NCI-H2081 treated with DMSO at 0.1 percent for 48 hours (cell line): ENCODE results near the gene PSMC4.

Experiments used
- DNase-seq: peaks from one replicate; lab custom pipeline; 2025; lab: John Stamatoyannopoulos, UW

The PSMC4 gene

DNA sequence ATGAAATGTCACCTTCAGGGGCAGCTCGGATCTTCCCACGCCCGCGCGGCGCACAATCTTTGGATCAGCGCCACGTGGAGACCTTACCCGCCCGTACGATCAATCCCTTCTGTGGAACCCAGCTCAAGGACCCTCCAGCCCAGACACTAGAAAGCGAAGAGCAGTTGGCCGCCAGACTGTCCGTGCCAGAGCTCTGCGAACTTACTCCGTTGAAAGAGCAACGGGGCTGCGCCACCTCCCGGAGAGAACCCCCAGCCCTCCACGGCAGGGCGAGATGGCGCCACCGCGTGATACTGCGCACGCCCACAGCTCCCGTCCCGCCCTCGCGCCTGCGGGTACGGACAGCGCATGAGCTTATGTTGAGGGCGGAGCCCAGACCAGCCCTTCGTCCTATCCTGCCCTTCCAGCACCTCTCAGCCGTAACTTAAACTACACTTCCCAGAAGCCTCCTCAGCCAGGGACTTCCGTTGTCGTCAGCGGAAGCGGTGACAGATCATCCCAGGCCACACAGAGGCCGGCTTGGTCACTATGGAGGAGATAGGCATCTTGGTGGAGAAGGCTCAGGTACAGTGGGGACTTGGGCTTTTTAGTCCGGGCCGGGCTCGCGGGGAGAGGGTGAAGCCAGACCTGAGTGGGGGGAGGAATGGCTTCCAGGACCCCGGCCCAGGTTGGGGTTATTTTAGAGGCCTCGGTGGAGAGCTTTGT, at the start of gene PSMC4:
TSS of gene PSMC4 (plus strand) at position 491 of the 705 bp plus-strand sequence. CDS start at position 529, 38 bp downstream.
- peak; percentile 90 for DNase-seq

- DNase-seq, result no peak
Measured at GRCh38 chr19:39923862-39924261, 47.1 kb upstream of the PSMC4 start.

GRCh38 chr19:39924389-39924788, 46.6 kb upstream of the PSMC4 start:
- no peak for DNase-seq

DNA sequence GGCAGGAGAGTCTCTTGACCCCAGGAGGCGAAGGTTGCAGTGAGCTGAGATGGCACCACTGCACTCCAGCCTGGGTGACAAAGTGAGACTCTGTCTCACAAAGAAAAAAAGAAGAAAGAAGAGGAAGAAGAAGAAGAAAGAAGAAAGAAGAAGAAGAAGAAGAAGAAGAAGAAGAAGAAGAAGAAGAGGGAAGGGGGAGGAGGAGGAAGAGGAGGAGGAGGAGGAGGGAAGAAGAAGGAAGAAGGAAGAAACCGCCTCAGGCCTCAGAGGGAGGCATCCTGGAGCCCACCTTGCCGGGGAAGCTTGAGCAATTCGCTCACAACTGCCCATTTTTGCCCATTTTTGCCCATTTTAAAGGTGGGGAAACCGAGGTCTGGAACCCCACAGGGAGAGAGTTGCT, 46.0 kb upstream of the PSMC4 start:
- DNase-seq, result no peak

DNA sequence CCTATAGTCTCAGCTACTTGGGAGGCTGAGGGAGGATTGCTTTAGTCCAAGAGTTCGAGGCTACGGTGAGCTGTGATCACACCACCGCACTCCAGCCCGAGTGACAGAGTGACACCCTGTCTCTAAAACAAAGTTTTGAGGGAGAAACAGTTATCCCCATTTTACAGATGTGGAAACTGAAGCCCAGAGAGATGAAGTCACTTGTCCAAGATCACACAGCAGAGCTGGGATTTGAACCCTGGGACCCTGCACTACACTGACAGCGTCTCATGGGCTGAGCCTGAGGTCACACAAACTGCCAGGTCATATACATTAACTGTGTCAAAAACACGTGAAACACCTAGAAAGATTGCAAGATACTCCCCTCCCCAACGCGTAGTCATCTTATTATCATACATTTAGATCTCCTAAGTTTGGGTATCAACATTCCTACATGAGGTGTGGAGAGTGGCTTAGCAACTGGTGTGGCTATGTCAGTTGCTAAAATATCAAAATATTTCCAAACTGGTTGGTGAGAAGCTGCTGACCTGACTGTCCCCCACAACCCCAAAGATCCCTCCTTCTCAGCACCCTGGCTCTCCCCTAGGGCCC, 44.7 kb upstream of the PSMC4 start:
- no peak for DNase-seq

DNA sequence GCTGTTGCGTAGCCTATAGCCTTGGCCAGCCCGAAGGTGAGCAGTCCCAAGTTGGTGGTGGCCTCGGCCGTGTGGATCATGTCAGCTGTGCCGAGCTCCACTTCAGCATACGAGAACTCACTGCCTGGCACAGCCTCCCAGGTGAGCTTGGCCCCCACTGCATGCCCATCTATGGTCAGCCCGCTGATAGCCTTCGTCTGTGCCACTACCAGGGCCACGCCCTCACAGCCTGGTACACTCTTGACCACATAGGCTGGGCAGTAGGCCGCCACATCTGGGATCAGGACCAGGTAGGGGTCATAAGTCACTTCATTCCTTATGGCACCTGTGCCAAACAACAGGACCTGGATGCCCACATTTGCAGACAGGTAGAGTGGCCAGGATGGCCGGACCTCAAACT, 43.9 kb upstream of the PSMC4 start:
- DNase-seq, result no peak

DNA sequence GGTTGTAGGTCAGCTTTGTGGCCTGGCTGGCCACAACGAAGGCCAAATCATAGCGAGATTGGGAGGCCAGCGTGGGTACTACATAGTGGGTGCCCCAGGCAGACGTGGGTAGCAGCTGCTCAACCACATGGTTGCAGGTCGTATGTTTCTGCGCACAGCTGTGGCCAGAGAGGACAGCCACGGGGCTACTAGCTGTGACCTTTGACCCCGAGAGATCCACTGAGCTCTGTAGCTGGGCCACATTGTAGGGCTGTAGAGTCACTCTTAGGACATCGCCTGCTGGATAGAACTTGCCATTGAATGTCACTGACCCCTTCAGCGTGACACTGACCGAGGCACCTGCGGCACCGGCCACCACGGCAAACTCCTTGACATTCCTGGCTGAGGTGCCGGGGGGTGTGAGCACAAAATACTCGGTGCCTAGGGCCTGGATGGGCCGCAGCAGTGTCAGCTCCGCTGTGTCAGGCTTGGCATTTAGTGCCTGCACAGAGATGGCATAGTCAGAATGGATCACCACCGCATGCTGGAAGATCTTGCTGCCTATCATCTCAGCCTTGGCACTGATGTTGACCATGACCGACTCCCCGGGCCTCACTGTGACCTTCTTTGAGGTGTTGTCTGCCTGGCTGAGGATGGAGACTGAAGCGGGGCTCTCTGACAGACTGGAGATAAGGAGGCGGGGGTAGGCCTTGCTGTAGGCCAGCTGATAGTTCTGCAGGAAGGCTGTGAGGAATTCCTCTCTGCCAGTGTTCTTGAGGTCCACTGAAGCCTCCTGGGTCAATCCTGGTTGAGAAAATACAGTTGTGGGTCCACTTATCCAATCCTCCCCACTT, 43.2 kb upstream of the PSMC4 start:
- no peak for DNase-seq

DNA sequence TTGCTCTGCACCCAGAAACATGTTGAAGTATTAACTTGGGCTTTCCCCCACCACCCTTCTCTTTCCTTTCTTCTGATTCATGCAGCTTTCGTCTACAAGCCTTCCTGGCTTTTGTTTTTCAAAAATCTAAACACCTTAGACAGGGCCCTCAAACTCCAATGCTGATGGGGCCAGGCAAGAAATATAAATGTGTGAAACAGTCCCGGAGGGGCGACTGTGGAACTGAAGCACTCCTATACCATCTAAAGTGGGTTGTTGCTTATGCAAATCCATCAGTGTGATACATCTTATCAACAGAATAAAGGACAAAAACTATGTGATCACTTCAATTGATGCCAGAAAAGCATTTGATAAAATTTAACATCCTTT, 42.6 kb upstream of the PSMC4 start:
- no peak for DNase-seq

GRCh38 chr19:39929750-39930149, 41.2 kb upstream of the PSMC4 start:
- no peak for DNase-seq

DNA sequence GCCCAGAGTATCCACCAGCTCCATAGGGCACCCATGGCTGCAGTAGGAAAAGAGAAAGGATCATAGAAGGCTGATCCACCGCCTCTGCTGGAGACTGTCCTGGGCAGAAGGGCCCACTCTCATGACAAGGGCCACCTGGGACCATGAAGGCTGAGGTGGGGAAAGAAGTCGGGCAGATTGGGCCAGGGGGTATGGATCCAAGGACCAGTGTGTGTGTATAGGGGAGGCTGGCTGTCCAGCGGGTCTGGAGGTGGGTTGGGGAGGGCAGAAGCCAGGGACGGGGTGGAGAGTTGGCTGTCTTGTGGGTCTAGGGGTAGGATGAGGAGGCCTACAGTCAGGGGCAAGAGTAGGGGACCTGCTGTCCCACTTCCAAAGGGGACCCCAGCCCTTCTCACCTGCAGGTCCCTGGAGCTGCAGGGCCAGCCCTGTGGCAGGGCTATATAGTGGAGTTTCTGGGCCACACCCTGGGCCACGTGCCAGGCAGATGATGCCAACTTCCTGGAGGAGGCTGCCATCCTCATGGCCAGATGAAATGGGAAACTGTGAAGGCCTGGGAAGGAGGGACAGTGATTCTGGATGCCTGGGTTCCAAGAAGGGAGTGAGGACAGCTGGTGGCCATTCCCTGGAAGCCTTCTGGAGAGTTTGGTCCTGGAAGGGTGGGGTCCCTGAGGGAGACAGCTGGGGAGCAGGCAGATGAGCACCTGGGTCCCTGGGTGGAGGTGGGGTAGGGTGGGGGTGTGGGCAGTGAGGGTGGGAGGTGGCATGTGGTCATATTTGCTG, 36.2 kb upstream of the PSMC4 start, which contains the start of gene FCGBP:
TSS of gene FCGBP (minus strand) at position 51 of the 780 bp plus-strand sequence.
- DNase-seq, result no peak

DNA sequence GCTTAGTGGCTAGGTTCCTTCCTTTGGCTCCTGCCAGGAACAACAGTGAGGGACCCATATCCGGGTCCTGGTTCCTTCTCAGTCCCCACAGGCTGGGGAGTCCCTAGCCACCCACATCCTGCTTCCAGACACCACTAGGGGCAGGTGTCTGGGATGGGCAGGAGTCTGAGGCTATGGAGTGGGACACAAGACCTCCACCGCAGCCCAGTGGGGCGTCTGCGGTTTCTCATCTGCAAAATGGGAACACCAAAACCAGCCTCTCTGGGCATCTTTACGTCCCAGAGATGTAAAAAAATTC, 35.7 kb upstream of the PSMC4 start:
- no peak for DNase-seq

DNA sequence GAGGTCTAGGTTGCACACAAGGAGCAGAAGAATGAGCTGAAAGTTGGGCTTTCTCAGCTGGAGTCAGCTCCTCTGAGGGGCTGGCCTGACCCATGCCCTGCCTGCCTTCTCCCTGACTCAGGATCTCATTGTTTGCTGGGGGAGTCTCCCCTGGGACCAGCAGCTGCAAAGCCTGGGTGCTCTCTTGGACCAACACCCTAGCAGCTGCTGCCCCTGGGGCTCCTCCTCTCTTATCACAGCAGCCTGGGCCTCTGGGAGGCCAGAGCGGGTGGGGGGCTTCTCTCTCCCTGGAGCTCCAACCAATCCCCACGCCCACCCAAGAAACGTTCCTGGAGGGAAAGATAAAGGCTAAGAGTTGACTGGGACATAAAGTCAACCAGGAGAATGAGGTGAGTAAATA, 34.9 kb upstream of the PSMC4 start:
- DNase-seq, result no peak

DNA sequence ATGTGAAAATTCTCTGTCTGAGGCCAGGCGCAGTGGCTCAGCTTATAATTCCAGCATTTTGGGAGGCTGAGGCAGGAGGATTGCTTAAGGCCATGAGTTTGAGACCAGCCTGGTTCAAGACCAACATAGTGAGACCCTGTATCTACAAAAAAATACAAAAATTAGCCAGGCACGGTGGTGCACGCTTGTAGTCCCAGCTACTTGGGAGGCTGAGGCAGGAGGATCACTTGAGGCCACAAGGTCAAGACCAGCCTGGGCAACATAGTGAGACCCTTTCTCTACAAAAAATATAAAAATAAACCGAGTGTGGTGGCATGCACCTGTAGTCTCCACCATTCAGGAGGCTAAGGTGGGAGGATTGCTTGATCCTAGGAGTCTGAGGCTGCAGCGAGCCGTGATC, 34.3 kb upstream of the PSMC4 start:
- no peak for DNase-seq

DNA sequence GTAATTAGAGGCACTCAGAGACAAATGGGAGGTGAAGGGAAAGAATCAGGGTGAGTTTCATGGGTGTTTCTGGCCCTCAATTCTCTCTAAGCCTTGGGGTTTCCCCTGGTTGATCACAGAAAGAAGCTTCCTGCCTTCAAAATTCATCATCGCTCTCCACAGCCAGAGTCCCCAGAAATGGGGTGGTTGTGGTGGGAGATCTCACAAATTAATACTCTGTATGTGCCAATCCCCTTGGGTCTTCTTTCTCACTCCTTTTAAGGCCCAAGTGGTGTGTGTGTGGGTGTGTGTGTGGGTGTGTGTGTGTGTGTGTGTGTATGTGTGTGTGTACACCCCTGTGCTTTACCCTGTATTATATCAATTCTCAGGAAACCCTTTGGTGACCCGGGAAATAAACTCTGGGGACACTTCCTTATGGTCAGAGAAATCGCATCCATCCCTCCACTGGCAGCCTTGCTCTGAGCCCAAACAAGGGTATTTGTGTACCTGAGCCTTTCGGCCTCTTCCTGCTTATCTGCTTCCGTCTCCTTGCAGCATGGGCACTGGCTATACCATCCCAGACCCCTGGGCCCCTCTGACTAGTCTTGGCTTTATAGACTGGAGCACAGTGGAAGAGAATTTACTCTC, 33.8 kb upstream of the PSMC4 start:
- no peak for DNase-seq

GRCh38 chr19:39937787-39938186, 33.2 kb upstream of the PSMC4 start:
- no peak for DNase-seq

GRCh38 chr19:39939556-39939955, 31.4 kb upstream of the PSMC4 start:
- DNase-seq, result no peak

DNA sequence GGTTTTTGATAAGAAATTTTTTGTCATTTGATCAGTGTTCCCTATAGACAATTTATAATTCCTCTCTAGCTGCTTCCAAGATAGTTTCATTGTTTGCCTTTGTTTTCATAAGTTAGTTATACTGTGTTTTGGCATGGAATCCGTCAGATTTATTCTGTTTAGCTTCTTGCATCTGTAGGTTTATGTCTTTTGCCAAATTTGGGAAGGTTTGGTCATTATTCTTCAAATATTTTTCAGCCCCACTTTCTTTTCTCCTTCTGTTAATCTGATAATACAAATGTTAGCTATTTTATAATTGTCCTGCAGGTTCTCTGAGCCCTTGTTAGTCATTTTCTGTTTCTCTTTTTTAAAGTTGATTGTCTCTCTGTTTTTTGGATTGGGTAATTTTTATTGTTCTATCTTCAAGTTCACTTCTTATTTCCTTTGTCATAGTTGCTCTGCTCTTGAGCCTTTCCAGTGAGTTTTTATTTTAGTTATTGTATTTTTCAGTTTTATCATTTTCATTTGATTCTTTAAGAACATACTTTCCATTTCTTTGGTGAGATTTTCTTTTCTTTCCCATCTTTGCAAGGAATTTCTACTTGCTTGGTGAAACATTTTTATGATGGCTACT, 30.6 kb upstream of the PSMC4 start:
- no peak for DNase-seq

DNA sequence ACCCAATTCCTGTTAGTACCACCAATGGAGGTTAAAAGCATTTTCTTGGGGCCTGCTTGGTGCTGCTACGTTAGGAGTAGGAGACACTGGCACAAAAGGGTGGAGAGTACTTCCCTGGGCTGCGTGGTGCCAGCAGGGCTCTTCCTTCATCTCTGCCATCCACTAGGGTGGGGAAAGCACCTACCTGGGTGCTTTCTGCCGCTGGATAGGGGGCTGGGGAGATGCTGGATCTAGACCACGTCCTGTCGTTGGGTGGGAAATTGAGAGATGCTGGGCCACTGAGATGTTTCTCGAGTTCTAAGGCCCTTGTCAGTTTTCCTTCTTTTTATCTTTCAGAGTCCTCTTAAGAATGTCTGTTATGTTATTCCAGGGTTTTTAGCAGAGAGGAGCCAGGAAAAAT, 29.8 kb upstream of the PSMC4 start:
- DNase-seq, result no peak

- no peak for DNase-seq
Measured at GRCh38 chr19:39941615-39942365, 29.2 kb upstream of the PSMC4 start.

- DNase-seq, result no peak
Measured at GRCh38 chr19:39942366-39942730, 28.6 kb upstream of the PSMC4 start.

- no peak for DNase-seq
Measured at GRCh38 chr19:39943586-39943985, 27.4 kb upstream of the PSMC4 start.
